Smooth muscle cell (in vitro differentiated cells): Measurements from ENCODE around the gene CELF2. TPM values are rescaled to one million over a fixed set of nuclear protein-coding genes. Genes with fewer than 3 reads are reported as not detected.

Source experiments
- DNase-seq: peaks from one replicate; lab custom pipeline; 2025; ENCODE audit not compliant: unreplicated experiment; lab: John Stamatoyannopoulos, UW
- H2AFZ ChIP-seq: fragments of 200-600 bp; sonication (generic); 2 replicates; pipeline ENCODE4 v1.6.0; 2016; ENCODE audit warnings: antibody characterized with exemption, low read depth, mild to moderate bottlenecking
- H3F3A ChIP-seq: fragments of 200-600 bp; sonication (generic); 2 replicates; pipeline ENCODE4 v1.6.0; 2017; ENCODE audit warnings: antibody characterized with exemption, low read depth
- H3K27ac ChIP-seq: fragments of 200-600 bp; sonication (generic); 2 replicates; pipeline ENCODE4 v1.5.1; 2016; ENCODE audit warnings: low read depth, mild to moderate bottlenecking
- H3K27me3 ChIP-seq: fragments of 200-600 bp; sonication (generic); 2 replicates; pipeline ENCODE4 v1.6.1; 2016; ENCODE audit warnings: low read depth, mild to moderate bottlenecking
- H3K36me3 ChIP-seq: fragments of 200-600 bp; sonication (generic); 2 replicates; pipeline ENCODE4 v1.5.1; 2016; ENCODE audit warnings: low read depth
- H3K4me1 ChIP-seq: fragments of 200-600 bp; sonication (generic); 2 replicates; pipeline ENCODE4 v1.5.1; 2016; ENCODE audit warnings: low read depth
- H3K4me2 ChIP-seq: fragments of 200-600 bp; sonication (generic); 2 replicates; pipeline ENCODE4 v1.6.0; 2016; ENCODE audit warnings: mild to moderate bottlenecking
- H3K4me3 ChIP-seq: fragments of 200-600 bp; sonication (generic); 2 replicates; pipeline ENCODE4 v1.5.1; 2016; ENCODE audit warnings: mild to moderate bottlenecking
- H3K79me2 ChIP-seq: fragments of 200-600 bp; sonication (generic); 2 replicates; pipeline ENCODE4 v1.6.0; 2016; ENCODE audit warnings: low read depth, mild to moderate bottlenecking
- H3K9ac ChIP-seq: fragments of 200-600 bp; sonication (generic); 2 replicates; pipeline ENCODE4 v1.6.0; 2016; ENCODE audit warnings: low read depth
- H3K9me3 ChIP-seq: fragments of 200-600 bp; sonication (generic); replicated peaks from 2 replicates; pipeline ENCODE4 v1.5.1; 2016; ENCODE audit warnings: low read depth
- H4K20me1 ChIP-seq: fragments of 200-600 bp; sonication (generic); 2 replicates; pipeline ENCODE4 v1.6.0; 2016; ENCODE audit warnings: low read depth
- CTCF ChIP-seq: fragments of 200-600 bp; sonication (generic); IDR thresholded peaks from 2 replicates; pipeline ENCODE4 v1.5.1; 2017; ENCODE audit warnings: borderline replicate concordance, mild to moderate bottlenecking, antibody characterized with exemption; ENCODE audit not compliant: insufficient read depth, poor library complexity, severe bottlenecking
- WGBS: methylation state at CpG from one replicate; pipeline ENCODE4 v1.1.7; 2016; ENCODE audit warnings: low lambda C conversion rate; 5-methylcytosine and 5-hydroxymethylcytosine counted together
- polyA plus RNA-seq: library from polyadenylated mRNA; unstranded; fragments of >200 nt; fragmentation: Nextera tagmentation; extraction: Ambion mirVana; gene quantifications from 2 replicates; pipeline ENCODE4 v1.2.1, GENCODE V29; 2016
- total RNA-seq: library from RNA; depleted of rRNA; stranded (reverse); fragments of >200 nt; gene quantifications from 2 replicates; pipeline ENCODE4 v1.2.3, GENCODE V29; 2014

CELF2 gene
- total and polyA plus RNA-seq, 2 experiments from 2014 or later = 3.0 to 4.7 TPM

GRCh38 chr10:10992072-10992471 is 25.6 kb upstream of the CELF2 start:
- Histone ChIP-seq H3K27me3 (peaks cover 4% of the 10 kb centered on the region), H3K27ac (no peak overlapping the region), H4K20me1 (no peaks in the 10 kb centered on the region), H3K4me1 (no peaks in the 10 kb centered on the region), H3K9ac (no peak overlapping the region), H3K4me3 (no peak overlapping the region), H3K79me2 (no peaks in the 10 kb centered on the region), H2AFZ (no peak overlapping the region), H3K36me3 (no peaks in the 10 kb centered on the region), H3K9me3 (no peaks in the 10 kb centered on the region), H3F3A (no peaks in the 10 kb centered on the region), H3K4me2 (no peak overlapping the region)
- no peak for TF ChIP-seq CTCF
- DNase-seq = no peak
- 96% methylated on average over 2 of the region's 2 CpGs for WGBS

DNA sequence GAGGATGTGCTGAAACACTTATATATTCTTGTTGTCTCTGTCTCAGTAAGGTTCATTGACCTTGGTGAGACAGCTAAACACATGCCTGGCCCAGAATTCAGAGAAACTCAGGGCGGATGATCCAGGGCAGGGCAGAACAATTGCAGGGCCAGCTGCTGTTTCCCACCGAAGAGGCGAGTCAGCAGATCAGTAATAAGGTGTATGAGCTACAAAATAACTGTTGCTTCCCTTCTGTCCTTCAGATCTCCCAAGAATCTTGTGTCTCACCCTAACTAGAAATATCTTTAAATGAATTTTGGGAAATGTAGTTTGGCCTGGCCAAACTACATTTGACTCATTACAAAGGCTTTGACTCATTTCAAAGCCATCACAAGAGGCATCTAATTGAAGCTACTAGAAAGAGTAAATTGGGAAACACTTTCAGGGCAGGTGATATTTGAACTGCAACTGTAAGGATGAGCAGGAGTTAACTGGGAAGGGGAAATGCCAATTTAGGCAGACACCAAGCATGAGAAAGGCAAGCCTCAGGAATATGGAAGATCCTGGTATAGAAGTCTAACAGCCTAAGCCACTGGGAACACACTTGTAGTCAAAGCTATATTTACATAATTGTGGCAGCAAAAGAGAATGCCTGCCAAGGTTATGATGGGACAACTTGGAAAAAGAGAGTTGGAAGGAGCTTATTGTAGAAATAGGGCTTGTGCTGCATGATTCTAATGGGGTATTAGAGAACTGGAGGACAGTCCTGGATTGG is 24.5 kb upstream of the CELF2 start:
- Histone ChIP-seq H3K27me3 (peaks cover 4% of the 10 kb centered on the region), H3K9me3 (no peaks in the 10 kb centered on the region), H3K4me2 (no peak overlapping the region), H3K4me3 (no peak overlapping the region), H3K9ac (no peak overlapping the region), H3F3A (no peaks in the 10 kb centered on the region), H3K27ac (no peak overlapping the region), H3K4me1 (no peaks in the 10 kb centered on the region), H3K79me2 (no peaks in the 10 kb centered on the region), H2AFZ (no peak overlapping the region), H3K36me3 (no peaks in the 10 kb centered on the region), H4K20me1 (no peaks in the 10 kb centered on the region)
- no peak for DNase-seq
- TF ChIP-seq CTCF = no peak
- WGBS = 92% methylated on average over 3 of the region's 3 CpGs

GRCh38 chr10:10993785-10994184 is 23.9 kb upstream of the CELF2 start:
- no peaks in the 10 kb centered on the region for H3K4me1 ChIP-seq
- no peak overlapping the region for H3K4me3 ChIP-seq
- no peak overlapping the region for H2AFZ ChIP-seq
- H3K27me3 ChIP-seq = peaks cover 4% of the 10 kb centered on the region
- H3K9ac ChIP-seq = no peak overlapping the region
- no peak for DNase-seq
- no peak for TF ChIP-seq CTCF
- H3K27ac ChIP-seq = no peak overlapping the region
- H3K9me3 ChIP-seq = no peaks in the 10 kb centered on the region
- no peaks in the 10 kb centered on the region for H4K20me1 ChIP-seq
- no peaks in the 10 kb centered on the region for H3K79me2 ChIP-seq
- H3K4me2 ChIP-seq = no peak overlapping the region
- H3F3A ChIP-seq = no peaks in the 10 kb centered on the region
- no peaks in the 10 kb centered on the region for H3K36me3 ChIP-seq

GRCh38 chr10:10994360-10994759 is 23.3 kb upstream of the CELF2 start:
- H3K4me3 ChIP-seq = no peak overlapping the region
- H3K36me3 ChIP-seq = no peaks in the 10 kb centered on the region
- H3K4me2 ChIP-seq = no peak overlapping the region
- no peak overlapping the region for H3K9ac ChIP-seq
- DNase-seq = no peak
- peaks cover 4% of the 10 kb centered on the region for H3K27me3 ChIP-seq
- no peaks in the 10 kb centered on the region for H3K4me1 ChIP-seq
- H2AFZ ChIP-seq = no peak overlapping the region
- no peak for TF ChIP-seq CTCF
- H3K79me2 ChIP-seq = no peaks in the 10 kb centered on the region
- no peaks in the 10 kb centered on the region for H3K9me3 ChIP-seq
- 76% methylated on average over 2 of the region's 2 CpGs for WGBS
- H3F3A ChIP-seq = no peaks in the 10 kb centered on the region
- H3K27ac ChIP-seq = no peak overlapping the region
- no peaks in the 10 kb centered on the region for H4K20me1 ChIP-seq
